HG03159 (cell line): ENCODE results near the gene COL6A2.
"Not testable (repeated sequence)": the region's sequence is repeated elsewhere in the genome, so short reads cannot be mapped to it uniquely, and the experiment has no call there.

ENCODE experiments used
- ATAC-seq: cut with Tn5 transposase; IDR thresholded peaks from one replicate; pipeline ENCODE4 v1.9.1; 2021; ENCODE audit warnings: mild to moderate bottlenecking, moderate library complexity; ENCODE audit not compliant: unreplicated experiment

COL6A2 gene

GRCh38 chr21:46060596-46061061 lies 37.3 kb upstream of the COL6A2 start:
- no peak for ATAC-seq

GRCh38 chr21:46061063-46061462 lies 36.8 kb upstream of the COL6A2 start:
- ATAC-seq = no peak

- no peak for ATAC-seq
Measured at GRCh38 chr21:46061518-46061917, 36.4 kb upstream of the COL6A2 start.

GRCh38 chr21:46061950-46062349 lies 36.0 kb upstream of the COL6A2 start:
- ATAC-seq = no peak

- ATAC-seq = no peak
Measured at GRCh38 chr21:46062471-46063211, 35.3 kb upstream of the COL6A2 start.

- ATAC-seq = no peak
Measured at GRCh38 chr21:46063227-46063626, 34.7 kb upstream of the COL6A2 start.

GRCh38 chr21:46063734-46064680 lies 33.9 kb upstream of the COL6A2 start:
- no peak for ATAC-seq

- no peak for ATAC-seq
Measured at GRCh38 chr21:46064870-46065214, 33.1 kb upstream of the COL6A2 start.

- no peak for ATAC-seq
Measured at GRCh38 chr21:46065215-46065913, 32.5 kb upstream of the COL6A2 start.

GRCh38 chr21:46065914-46066551 lies 31.9 kb upstream of the COL6A2 start:
- no peak for ATAC-seq

- ATAC-seq = no peak
Measured at GRCh38 chr21:46066591-46067331, 31.2 kb upstream of the COL6A2 start.

GRCh38 chr21:46067505-46068201 lies 30.3 kb upstream of the COL6A2 start:
- ATAC-seq = no peak

- ATAC-seq = no peak
Measured at GRCh38 chr21:46068516-46069079, 29.3 kb upstream of the COL6A2 start.

GRCh38 chr21:46069166-46069565 lies 28.7 kb upstream of the COL6A2 start:
- ATAC-seq = no peak

- no peak for ATAC-seq
Measured at GRCh38 chr21:46069719-46070279, 28.1 kb upstream of the COL6A2 start.

- ATAC-seq = no peak
Measured at GRCh38 chr21:46071082-46071481, 26.8 kb upstream of the COL6A2 start.

- not testable (repeated sequence) for ATAC-seq
Measured at GRCh38 chr21:46076724-46077123, 21.2 kb upstream of the COL6A2 start.

GRCh38 chr21:46077674-46078101 lies 20.2 kb upstream of the COL6A2 start:
- no peak for ATAC-seq
